GM19238 (cell line): Measurements from ENCODE around the gene MYO18B.

Source experiments
- DNase-seq: peaks from one replicate; pipeline ENCODE4 v3.0.0; 2011; ENCODE audit warnings: low spot score; ENCODE audit not compliant: insufficient read length

The MYO18B gene

DNA sequence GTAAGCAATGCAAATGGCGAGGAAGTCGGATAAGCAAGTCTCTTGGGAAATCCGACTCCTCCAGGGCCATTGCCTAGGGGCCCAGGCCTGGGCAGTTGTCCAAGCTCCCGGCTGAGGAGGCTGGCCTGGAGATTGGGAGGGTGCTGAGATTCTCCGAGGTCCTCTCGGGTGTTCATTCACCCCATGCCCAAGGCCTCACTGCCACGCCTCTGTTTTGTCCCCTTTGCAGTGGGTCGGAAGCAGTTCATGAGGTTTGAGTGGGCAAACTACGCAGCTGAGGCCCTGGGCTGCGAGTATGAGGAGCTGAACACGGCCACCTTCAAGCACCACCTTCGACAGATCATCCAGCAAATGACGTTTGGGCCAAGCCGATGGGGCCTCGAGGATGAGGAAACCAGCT lies 81.3 kb downstream of the MYO18B start:
- DNase-seq, result no peak

DNA sequence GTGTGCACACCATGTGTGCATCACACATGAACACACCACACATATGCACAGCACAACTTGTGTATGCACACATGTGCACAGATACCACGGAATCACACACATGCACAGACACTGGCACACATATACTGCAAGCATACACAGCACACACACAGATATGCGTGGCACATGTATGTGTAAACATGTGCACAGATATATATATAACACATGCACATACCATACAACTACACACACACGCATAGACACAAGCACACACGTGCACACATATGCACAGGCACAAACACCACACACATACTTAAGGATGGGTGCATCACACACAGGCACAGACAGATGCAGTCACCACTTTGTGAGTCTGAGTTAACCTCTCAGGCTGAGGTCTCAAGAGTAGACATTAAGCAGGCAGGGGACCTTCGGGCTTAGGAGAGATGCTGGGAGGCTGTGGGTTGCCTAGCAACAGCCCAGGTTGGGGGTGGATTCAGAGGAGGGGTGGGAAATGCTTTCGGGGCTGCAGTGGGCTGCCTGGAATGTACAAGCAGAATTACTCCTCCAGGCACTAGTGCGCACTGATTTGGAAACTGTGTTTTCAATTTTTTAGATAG lies 82.9 kb downstream of the MYO18B start:
- DNase-seq, result no peak

DNA sequence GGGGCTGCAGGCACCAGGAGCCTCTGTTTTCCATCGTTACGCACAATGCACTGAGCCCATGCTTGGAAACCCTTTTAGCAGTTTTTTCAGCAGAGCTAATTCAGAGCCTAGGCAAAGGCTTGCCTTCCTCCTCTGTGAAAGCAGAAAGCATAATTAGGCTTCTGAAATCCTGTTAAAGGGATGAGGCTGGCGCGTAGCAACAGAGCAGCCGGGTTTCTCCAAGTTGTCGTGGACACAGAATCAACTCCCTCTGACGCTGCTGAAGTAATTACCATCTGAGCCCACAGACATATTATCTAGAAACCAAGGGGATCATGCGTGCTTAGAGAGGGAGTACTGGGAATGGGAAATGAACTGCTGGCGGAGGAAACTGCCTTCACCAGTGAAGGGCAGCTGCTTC lies 85.4 kb downstream of the MYO18B start:
- no peak for DNase-seq

DNA sequence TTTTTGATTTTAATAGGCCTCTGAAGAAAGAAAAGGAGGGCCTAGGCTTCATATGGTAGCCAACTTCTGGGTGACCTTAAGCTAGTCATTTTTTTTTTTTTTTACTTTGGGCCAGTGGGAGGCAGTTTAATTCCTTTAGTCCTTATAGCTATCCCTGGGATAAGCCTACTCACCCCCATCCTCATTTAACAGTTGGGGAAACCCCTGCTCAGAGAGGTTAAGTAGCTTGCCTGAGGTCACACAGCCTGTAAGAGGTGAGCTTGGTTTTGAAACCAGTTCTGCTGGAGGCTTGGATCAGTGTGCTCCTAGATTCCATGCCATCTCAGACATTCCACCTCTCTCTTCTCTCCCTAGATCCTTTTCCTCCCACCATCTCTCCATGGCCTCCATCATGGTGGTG lies 86.4 kb downstream of the MYO18B start:
- no peak for DNase-seq

DNA sequence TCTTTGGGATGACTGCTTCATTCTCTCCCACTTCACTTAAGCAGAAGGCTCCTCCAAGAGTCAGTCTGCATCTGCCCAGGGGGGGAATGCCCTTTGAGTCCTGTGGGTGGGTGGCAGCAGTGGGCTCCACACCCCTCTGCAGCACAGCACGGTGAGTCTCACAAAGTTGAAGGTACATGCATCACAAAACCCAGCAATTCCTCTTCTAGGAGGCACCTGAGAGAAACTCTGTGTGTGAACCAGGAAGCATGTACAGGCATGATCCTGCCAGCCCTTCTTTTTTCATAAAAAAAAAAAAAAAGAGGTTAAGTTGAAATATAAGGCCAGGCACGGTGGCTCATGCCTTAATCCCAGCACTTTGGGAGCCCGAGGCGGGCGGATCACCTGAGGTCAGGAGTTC lies 87.2 kb downstream of the MYO18B start:
- DNase-seq, result no peak

DNA sequence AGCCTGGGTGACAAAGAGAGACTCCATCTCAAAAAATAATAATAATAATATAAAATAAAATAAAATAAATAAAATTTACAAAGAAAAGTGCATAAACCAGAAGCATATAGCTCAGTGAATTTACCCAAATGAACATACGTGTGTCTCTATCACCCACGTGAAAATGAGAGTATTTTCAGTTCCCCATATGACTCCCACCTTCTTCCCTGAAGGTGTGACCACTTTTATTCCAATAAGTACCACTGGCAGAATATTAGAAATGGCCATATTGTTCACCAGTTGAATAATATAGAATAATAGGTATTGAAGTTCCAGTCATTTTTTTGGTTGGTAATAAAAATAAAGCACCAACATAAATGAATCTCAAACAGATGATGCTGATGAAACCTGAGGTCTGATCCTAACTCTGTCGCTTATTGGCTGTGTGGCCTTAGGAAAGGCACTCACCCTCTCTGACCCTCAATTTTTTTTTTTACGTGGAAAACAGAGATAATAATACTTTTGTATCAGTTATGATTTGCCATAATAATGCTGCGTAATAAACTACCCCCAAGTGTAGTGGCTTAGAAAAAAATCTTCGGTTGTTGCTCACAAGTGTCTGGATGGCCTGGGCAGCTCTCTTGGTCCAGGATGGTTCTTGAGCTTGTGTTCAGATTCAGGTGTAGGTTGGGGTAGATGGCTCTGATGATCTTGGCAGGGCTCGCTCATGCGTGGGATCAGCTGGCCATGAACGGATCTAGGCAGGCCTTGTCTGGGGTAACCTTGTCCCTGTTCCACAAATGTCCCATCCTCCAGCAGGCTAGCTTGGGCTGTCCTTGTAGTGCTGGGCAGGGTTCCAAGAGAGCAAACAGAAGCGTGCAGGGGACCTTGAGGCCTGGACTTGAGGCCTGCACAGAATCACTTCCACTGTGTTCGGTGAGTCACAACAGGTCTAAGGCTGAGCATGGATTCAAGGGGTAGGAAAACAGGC lies 88.1 kb downstream of the MYO18B start:
- DNase-seq, result no peak

DNA sequence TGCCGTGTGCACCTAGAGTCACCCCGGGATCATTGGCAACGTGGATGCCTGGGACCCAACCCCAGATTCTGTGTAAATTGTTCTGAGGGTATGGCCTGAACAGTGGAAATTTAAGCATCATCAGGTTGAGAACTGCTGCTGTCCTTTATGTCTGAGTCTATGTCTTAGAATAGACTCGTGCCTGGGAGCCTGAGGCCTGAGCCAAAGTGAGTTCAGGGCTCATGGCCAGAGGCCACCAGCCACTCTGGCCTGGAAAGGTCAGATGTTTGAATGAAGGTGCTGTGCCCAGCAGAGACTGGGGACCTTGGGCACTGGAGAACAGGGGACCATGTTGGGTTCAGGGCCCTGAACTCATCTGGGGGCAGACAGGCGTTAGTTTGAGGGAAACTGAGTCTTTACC lies 91.1 kb downstream of the MYO18B start:
- DNase-seq, result no peak

DNA sequence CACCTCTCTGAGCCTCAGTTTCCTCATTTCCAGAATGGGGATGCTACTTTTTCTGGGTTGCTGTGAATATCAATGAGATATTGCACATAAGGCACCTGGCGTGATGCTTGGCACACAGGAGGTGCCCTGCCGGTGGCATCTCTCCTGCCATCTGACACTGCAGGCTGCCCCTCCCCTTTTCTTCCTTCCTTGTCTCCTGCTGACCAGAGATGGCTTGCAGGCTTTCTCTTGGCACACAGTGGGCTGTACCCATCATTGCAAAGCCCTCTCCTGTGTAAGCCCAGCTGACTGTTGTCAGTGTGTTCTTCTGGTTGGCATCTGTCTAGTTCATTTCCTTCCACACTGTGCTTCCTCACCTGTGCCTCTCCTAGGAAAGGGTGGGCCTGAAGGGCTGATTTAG lies 91.7 kb downstream of the MYO18B start:
- no peak for DNase-seq

DNA sequence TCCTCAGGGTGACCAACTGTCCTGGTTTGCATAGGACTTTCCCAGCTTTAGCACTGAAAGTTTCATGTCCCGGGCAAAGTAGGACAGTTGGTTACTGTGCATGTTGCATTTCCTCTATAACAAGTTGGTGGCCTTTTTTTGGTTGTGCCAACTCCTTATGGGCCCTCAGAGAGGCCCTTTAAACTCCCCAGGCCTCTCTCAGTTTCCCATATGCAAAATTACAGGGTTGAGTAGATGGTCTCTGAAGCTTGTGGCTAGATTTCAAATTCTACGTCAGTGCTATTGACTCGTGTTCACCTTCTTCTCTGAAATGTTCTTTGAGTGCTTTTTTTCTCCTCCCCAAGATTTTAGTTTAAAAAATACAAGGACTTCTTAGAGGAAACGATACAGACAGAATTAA lies 92.5 kb downstream of the MYO18B start:
- no peak for DNase-seq

DNA sequence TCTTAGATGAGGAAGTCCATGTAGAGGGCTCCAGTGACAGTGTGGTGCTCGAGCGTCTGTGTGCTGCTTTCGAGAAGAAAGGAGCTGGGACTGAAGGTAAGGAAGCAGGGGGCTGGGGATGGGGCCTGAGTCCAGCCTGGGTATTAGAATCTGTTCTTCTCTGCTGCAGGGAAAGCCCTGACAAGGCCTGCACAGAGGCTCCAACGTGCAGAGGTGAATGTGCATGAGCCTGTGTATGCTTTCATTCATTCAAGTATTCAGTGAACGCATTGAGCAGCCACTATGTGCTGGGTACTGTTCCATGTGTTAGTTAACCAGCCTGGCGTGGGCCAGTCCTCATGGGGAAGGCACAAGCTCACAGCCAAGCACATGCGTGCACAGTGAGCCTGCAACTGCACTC lies 93.4 kb downstream of the MYO18B start:
- no peak for DNase-seq

DNA sequence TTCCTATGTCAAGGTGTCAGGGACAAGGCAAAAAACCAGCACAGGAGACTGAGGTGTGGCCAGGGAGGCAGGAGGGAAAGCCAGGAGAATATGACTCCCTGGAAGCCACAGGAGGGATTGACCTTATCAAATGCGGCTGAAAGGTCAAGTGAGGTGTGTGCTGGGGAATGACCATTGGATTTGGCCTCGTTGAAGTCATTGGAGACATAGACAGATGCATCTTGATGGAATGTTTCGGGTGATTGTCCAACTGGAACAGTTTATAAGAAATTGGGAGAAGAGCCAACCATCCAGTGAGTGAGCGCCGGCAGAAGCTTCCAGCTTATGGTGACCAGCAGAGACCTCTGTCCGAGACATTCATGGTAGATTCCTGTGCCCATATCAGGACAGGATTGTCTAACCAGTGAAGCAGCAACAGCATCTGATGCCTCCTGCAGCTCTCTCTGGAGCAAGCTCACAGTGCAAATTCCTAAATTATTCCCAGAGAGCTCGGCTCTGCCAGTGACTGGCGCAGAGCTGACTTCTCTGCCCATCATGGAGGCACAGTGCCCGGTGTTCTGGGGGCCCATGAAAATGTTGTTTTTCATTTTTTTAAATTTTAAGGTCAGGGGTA lies 95.4 kb downstream of the MYO18B start:
- no peak for DNase-seq

DNA sequence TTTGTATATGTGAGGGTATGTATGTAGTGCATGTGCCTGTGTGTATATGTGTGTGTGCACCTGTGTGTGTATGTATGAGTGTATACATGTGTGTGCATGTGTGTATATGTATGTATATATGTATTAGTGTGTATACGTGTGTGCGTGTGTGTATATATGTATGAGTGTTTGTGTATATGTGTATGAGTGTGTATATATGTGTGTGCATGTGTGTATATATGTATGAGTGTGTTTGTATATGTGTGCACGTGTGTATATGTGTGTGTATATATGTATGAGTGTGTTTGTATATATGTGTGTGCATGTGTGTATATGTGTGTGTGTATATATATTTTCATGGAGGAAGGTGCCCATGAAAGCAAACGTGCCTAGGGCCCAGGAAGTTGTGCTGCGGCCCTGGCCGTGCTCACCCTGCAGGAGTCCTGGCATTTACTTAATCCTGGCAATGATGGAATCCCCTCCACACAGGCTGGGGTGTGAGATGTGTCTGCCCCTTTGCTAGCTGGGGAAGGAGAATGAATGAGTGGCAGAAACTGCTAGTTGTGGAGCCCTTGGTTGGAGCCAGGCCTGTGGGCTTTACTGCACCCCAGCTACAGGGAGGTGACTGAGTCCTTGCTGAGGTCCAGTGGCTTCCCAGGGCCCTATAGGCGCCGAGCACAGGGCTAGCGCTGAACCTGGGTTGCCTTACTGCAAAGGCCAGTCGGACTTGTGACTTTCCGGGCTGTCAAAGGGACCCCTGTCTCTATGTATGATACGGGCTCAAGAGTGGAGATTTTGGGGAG lies 97.2 kb downstream of the MYO18B start:
- DNase-seq, result no peak

DNA sequence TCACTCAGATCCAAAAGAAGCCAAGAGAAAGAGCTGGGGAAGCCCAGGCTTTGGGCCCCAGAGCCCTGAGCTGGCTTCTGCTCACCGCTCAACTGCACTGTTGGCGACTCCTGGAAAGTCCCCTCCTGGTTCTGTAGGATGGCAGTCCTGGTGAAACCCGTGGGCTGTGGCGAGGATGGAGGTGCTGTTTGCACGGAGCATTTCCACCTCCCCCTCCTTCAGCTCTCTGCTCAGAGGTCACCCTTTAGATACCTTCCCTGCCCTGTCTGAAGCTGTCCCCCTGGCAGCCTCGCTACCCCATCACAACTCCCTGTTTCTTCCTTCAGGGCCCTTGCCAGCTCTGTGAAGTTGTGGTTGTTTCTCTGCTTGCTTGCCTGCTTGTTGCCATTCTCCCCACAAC lies 97.8 kb downstream of the MYO18B start:
- DNase-seq, result no peak

DNA sequence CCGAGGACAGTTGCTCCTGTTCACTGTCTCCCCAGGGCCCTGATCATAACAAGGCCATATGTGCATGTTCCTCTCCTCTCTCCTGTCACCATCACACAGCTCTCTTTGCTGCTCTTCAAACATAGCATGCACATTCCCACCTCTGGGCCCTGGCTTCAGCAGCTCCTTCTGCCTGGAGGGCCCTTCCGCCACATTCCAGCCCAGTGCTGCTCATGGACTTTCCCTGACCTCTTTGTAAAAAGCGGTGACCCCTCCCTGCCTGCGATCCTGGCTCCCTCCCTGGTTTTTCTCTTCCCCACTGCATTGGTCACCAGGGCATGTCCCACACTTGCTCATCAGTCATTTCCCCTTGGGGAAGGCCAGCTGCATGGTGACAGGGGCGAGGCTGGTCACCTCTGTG lies 98.2 kb downstream of the MYO18B start:
- no peak for DNase-seq

DNA sequence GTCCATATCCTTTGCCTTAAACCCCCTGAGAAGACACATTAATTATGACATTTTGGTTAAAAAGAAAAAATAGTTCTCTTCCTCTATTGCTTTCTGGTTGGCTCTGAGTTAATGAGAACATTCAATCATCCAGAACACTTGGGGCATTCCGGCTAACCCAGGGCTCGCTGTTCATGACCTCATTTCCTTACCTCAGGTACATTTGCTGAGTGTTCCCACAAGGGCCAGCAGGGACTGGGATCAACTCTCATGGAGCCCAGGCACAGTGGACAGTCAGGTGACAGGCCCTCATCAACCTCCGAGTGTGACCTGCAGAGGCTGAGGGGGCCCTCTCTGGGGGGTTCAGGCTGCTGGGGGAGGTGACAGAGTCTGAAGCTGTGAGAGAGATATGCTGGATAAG lies 98.9 kb downstream of the MYO18B start:
- no peak for DNase-seq

DNA sequence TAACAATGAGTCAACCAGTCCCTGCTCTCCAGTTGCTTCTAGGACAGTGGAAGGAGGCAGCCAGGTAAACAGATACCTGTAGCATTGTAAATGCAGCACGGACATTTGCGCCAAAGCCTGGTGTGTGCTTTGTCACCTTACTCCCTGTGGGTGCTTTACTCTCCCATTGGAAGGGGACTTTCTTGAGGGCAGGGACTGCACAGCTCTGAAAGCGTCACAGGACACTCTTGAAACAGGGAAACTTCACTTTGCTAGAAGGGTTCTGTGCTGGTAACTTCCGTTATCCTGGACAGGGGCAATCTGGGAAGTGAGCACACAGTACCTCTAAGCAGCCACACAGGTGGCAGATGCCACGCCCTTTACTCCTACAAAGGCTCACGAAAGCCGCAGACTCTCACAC lies 99.8 kb downstream of the MYO18B start:
- no peak for DNase-seq

DNA sequence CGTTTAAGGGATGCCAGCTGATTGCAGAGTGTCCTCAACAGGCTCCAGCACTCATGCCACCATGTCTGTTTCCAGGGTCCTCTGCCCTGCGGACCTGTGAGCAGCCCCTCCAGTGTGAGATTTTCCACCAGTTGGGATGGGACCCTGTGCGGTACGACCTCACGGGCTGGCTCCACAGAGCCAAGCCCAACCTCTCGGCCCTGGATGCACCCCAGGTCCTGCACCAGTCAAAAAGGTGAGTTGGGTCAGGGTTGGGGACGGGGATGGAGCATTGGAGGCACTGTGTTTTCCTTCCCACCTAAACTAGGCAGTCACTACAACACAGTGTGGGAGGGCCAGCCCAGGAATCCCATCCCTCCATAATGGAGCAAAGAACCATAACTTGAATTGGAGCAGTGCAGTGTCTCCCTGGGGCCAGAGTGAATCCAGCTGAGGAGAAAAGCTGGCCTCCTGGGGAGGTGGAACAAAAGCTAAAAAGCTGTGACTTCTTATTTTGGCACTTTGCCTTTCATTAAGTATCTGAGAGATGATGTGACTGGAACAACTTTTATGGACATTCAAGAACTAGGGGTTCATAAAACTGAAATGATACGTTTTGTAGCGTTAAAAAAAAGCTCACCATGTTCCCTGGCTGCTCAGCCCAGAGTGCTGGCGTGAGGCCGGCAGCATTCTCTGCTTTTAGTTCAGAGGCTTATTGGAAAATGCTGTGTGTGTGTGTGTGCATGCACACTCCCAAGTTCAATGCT lies 101.8 kb downstream of the MYO18B start:
- DNase-seq, result no peak

DNA sequence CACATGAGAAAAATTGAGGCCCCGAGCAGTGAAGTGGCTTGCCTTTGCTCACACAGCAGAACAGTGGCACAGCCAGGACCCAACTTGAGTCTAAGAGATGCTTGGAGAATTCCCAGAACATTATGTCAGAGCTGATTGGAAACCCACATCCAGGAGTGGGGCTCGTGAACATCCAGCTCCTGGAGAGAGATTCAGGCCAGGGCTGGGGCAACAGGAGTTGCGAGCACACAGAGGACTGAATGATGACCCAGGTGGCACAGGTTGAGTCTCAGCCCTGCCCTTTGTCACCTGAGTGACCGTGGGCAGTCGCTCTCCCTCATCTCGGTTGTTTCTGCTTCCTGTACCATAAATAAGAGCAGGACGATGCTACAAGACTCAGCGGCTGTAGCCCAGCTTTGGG lies 102.6 kb downstream of the MYO18B start:
- no peak for DNase-seq

DNA sequence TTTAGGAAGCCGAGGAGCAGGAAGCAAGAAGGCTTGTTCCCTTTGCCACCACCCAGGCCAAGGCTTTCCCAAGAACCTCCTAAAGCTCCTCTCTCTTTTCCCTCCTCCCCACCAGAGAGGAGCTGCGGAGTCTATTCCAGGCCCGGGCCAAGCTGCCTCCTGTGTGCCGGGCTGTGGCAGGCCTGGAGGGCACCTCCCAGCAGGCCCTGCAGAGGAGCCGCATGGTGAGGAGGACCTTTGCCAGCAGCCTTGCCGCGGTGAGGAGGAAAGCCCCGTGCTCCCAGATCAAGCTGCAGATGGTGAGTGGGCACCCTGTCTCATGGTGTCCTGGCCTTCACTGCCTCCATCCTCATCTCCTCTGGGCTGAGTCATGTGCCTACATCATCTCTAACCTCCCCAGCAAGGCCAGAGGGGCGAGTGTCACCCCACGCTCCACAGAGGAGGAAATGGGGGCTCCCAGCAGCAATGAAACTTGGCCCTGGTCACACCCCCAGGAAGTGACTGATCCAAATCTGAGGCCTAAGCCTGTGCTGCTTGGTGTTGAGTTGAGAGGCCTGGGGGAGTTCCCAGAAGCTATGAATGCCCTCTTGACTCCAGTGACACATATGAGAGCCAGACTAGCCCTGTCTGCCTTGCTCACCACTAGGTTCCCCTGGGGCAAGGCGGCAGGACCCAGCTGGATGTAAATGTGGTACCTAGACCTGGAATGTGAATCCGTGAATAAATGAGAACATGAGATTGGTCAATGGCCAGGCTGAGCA lies 104.2 kb downstream of the MYO18B start:
- no peak for DNase-seq

DNA sequence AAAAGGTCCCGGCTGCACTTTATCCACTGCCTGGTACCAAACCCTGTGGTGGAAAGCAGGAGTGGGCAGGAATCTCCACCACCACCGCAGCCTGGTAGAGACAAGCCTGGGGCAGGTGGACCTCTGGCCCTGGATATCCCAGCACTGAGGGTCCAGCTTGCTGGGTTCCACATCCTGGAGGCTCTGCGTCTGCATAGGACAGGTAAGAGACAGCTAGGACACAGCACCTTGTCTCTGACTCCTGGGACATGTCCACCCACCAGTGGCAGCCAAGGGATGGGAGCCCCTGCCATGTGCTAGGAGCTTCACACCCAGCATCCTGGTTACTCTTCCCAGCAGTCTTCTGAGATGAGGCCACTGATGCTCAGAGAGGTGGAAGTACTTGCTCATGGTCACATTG lies 105.5 kb downstream of the MYO18B start:
- no peak for DNase-seq
